GM18861 (cell line): ENCODE results near the gene SPDYE4.
"Not testable (repeated sequence)": the region's sequence is repeated elsewhere in the genome, so short reads cannot be mapped to it uniquely, and the experiment has no call there.

ENCODE experiments used
- ATAC-seq: cut with Tn5 transposase; IDR thresholded peaks from one replicate; pipeline ENCODE4 v1.9.1; 2021; ENCODE audit not compliant: unreplicated experiment

The SPDYE4 gene

GRCh38 chr17:8758137-8758596 lies at the start of gene SPDYE4:
Gene SPDYE4 (minus strand): TSS chr17:8758546. CDS start chr17:8758382, 164 bp downstream.
- ATAC-seq = no peak

- peak; percentile 91 for ATAC-seq
Measured at GRCh38 chr17:8806926-8807550, 48.7 kb upstream of the SPDYE4 start.

- ATAC-seq = no peak
Measured at GRCh38 chr17:8806253-8806925, 48.0 kb upstream of the SPDYE4 start.

- not testable (repeated sequence) for ATAC-seq
Measured at GRCh38 chr17:8805396-8805795, 47.0 kb upstream of the SPDYE4 start.

- ATAC-seq = no peak
Measured at GRCh38 chr17:8803531-8804420, 45.4 kb upstream of the SPDYE4 start.

- no peak for ATAC-seq
Measured at GRCh38 chr17:8801135-8801840, 42.9 kb upstream of the SPDYE4 start.

GRCh38 chr17:8800656-8801055 lies 42.3 kb upstream of the SPDYE4 start:
- ATAC-seq = no peak

- ATAC-seq = no peak
Measured at GRCh38 chr17:8799570-8800212, 41.3 kb upstream of the SPDYE4 start.

- no peak for ATAC-seq
Measured at GRCh38 chr17:8798846-8799569, 40.7 kb upstream of the SPDYE4 start, which contains the start of gene MFSD6L. Gene MFSD6L (minus strand): TSS chr17:8799365. CDS start chr17:8799120, 245 bp downstream.

- ATAC-seq = no peak
Measured at GRCh38 chr17:8798176-8798845, 40.0 kb upstream of the SPDYE4 start.

GRCh38 chr17:8797621-8798175 lies 39.4 kb upstream of the SPDYE4 start:
- ATAC-seq = no peak

- ATAC-seq = no peak
Measured at GRCh38 chr17:8794636-8795035, 36.3 kb upstream of the SPDYE4 start.

- ATAC-seq = no peak
Measured at GRCh38 chr17:8793649-8794048, 35.3 kb upstream of the SPDYE4 start.

- ATAC-seq = no peak
Measured at GRCh38 chr17:8792646-8793045, 34.3 kb upstream of the SPDYE4 start.

GRCh38 chr17:8791910-8792270 lies 33.5 kb upstream of the SPDYE4 start:
- ATAC-seq = no peak

GRCh38 chr17:8791248-8791909 lies 33.0 kb upstream of the SPDYE4 start:
- no peak for ATAC-seq

- ATAC-seq = no peak
Measured at GRCh38 chr17:8789743-8790142, 31.4 kb upstream of the SPDYE4 start.

- ATAC-seq = no peak
Measured at GRCh38 chr17:8788998-8789397, 30.7 kb upstream of the SPDYE4 start.
